HCT116 (cell line): ENCODE data around the gene PTTG1IP. TPM values are rescaled to one million over a fixed set of nuclear protein-coding genes. Genes with fewer than 3 reads are reported as not detected.

Source experiments
- ATAC-seq: fragments of 200-7000 bp; cut with Tn5 transposase; 2 replicates; pipeline ENCODE4 v1.9.1; 2020; ENCODE audit warnings: mild to moderate bottlenecking, moderate library complexity
- BruUV-seq: library from RNA; stranded (reverse); fragments of 400-500 nt; replicated peaks from 2 replicates; lab custom pipeline; 2021; lab: Mats Ljungman, UMichigan
- CTCF ChIA-PET: fragments of 300-600 bp; sonication (Branson Sonifier 250); formaldehyde crosslinking; loops from one replicate; lab custom pipeline; 2021; ENCODE audit warnings: antibody characterized with exemption; lab: Charles Lee
- POLR2A ChIA-PET: fragments of 300-600, 350-600 bp; sonication (Branson Sonifier 250); formaldehyde crosslinking; loops from one replicate; lab custom pipeline; 2021; ENCODE audit warnings: antibody characterized with exemption; lab: Charles Lee
- RAD21 ChIA-PET, 2 experiments: fragments of 300-600 bp; sonication (Branson Sonifier 250); formaldehyde crosslinking; loops; one replicate each; lab custom pipeline; 2023; ENCODE audit warnings: low total read pairs in 2 of 2; ENCODE audit not compliant: uncharacterized antibody in 2 of 2, unreplicated experiment in 2 of 2, low non-redundant PET in 1 of 2; lab: Charles Lee
- DNase-seq: peaks from one replicate; pipeline ENCODE4 v3.0.0-alpha.2; 2010; ENCODE audit warnings: low read depth, low spot score
- H2AFZ ChIP-seq: fragments of 200-600 bp; shearing (Covaris generic), sonication (generic); 2 replicates; pipeline ENCODE4 v1.6.1; 2017; ENCODE audit warnings: low read depth, mixed run types, mixed read lengths, antibody characterized with exemption, low read length; ENCODE audit not compliant: poor library complexity, severe bottlenecking
- H3K27ac ChIP-seq: 2 replicates; pipeline ENCODE4 v1.5.1; 2012; ENCODE audit warnings: low read depth, low read length
- H3K27me3 ChIP-seq: fragments of 200-600 bp; sonication (generic); 2 replicates; pipeline ENCODE4 v1.6.1; 2016; ENCODE audit warnings: mixed run types, low read length, mixed read lengths; ENCODE audit not compliant: insufficient read depth
- H3K36me3 ChIP-seq, 2 experiments: fragments of 200-500 bp in 1 of 2; fragments of 200-600 bp in 1 of 2; sonication (Bioruptor generic) in 1 of 2; sonication (generic) in 1 of 2; 2 replicates each; pipeline versions ENCODE4 v1.5.1 to v1.6.1; 2014 to 2016; ENCODE audit warnings: low read length in 2 of 2, inconsistent platforms in 1 of 2, mixed read lengths in 1 of 2, mixed run types in 1 of 2; ENCODE audit not compliant: insufficient read depth in 2 of 2, control insufficient read depth in 1 of 2
- H3K4me1 ChIP-seq, 2 experiments: fragments of 200-600 bp in 1 of 2; sonication (generic) in 1 of 2; 2 replicates each; pipeline versions ENCODE4 v1.5.1 to v1.6.1; 2012 to 2017; ENCODE audit warnings: low read length in 2 of 2, inconsistent platforms in 1 of 2, mild to moderate bottlenecking in 1 of 2, mixed read lengths in 1 of 2, mixed run types in 1 of 2, moderate library complexity in 1 of 2; ENCODE audit not compliant: insufficient read depth in 2 of 2, control insufficient read depth in 1 of 2
- H3K4me2 ChIP-seq: fragments of 200-600 bp; sonication (generic); 2 replicates; pipeline ENCODE4 v1.6.1; 2017; ENCODE audit warnings: mixed run types, low read length, mixed read lengths
- H3K4me3 ChIP-seq, 2 experiments: fragments of 200-600 bp in 1 of 2; sonication (generic) in 1 of 2; replicated peaks in 1 of 2; 2 replicates each; pipeline ENCODE4 v1.5.1; 2011 to 2016; ENCODE audit warnings: low read length in 2 of 2, control low read depth in 1 of 2, low read depth in 1 of 2, mild to moderate bottlenecking in 1 of 2, mixed read lengths in 1 of 2, mixed run types in 1 of 2
- H3K79me2 ChIP-seq: fragments of 200-600 bp; sonication (generic); 2 replicates; pipeline ENCODE4 v1.6.1; 2017; ENCODE audit warnings: mild to moderate bottlenecking, mixed run types, low read length, moderate library complexity, mixed read lengths; ENCODE audit not compliant: insufficient read depth
- H3K9ac ChIP-seq: fragments of 200-600 bp; sonication (generic); 2 replicates; pipeline ENCODE4 v1.6.1; 2016; ENCODE audit warnings: low read length, mixed read lengths
- H3K9me2 ChIP-seq: fragments of 200-600 bp; sonication (generic), shearing (Covaris generic); 2 replicates; pipeline ENCODE4 v1.6.1; 2017; ENCODE audit warnings: mixed run types, mild to moderate bottlenecking, moderate library complexity; ENCODE audit not compliant: insufficient read depth
- H3K9me3 ChIP-seq, 2 experiments: fragments of 200-500 bp in 1 of 2; fragments of 200-600 bp in 1 of 2; sonication (Bioruptor generic) in 1 of 2; sonication (generic) in 1 of 2; 2 replicates each; pipeline ENCODE4 v1.6.1; 2014 to 2017; ENCODE audit warnings: low read length in 2 of 2, mixed read lengths in 2 of 2, inconsistent platforms in 1 of 2, low read depth in 1 of 2, mild to moderate bottlenecking in 1 of 2, mixed run types in 1 of 2, moderate library complexity in 1 of 2; ENCODE audit not compliant: control insufficient read depth in 1 of 2, insufficient read depth in 1 of 2
- H4K20me1 ChIP-seq: fragments of 200-600 bp; sonication (generic), shearing (Covaris generic); 2 replicates; pipeline ENCODE4 v1.6.1; 2017; ENCODE audit warnings: mixed run types, mild to moderate bottlenecking, moderate library complexity; ENCODE audit not compliant: insufficient read depth
- CBX3 ChIP-seq: IDR thresholded peaks from 2 replicates; pipeline ENCODE4 v1.6.1; 2012; ENCODE audit warnings: low read depth
- CEBPB ChIP-seq: IDR thresholded peaks from 2 replicates; pipeline ENCODE4 v1.6.1; 2012; ENCODE audit warnings: low read depth
- CTCF ChIP-seq, 3 experiments: fragments of 200-600 bp in 1 of 3; sonication (generic) in 1 of 3; IDR thresholded peaks in 2 of 3; conservative IDR thresholded peaks in 1 of 3; 2 replicates each; pipeline ENCODE4 v1.5.1; 2012 to 2017; ENCODE audit warnings: low read depth in 2 of 3, low read length in 2 of 3, antibody characterized with exemption in 1 of 3, borderline replicate concordance in 1 of 3, control low read depth in 1 of 3, mild to moderate bottlenecking in 1 of 3, mixed read lengths in 1 of 3, mixed run types in 1 of 3, moderate library complexity in 1 of 3; ENCODE audit not compliant: insufficient read depth in 1 of 3
- EGR1 ChIP-seq: IDR thresholded peaks from 2 replicates; pipeline ENCODE4 v1.6.1; 2012; ENCODE audit warnings: low read depth
- ELF1 ChIP-seq: IDR thresholded peaks from 2 replicates; pipeline ENCODE4 v1.6.1; 2012; ENCODE audit warnings: low read depth, borderline replicate concordance
- EZH2 ChIP-seq: fragments of 200-600 bp; sonication (generic); IDR thresholded peaks from 2 replicates; pipeline ENCODE4 v1.6.1; 2017; ENCODE audit warnings: antibody characterized with exemption, mixed run types
- EZH2phosphoT487 ChIP-seq: fragments of 200-600 bp; IDR thresholded peaks from 2 replicates; pipeline ENCODE4 v1.6.1; 2018; ENCODE audit warnings: antibody characterized with exemption, borderline replicate concordance
- FOSL1 ChIP-seq: IDR thresholded peaks from 2 replicates; pipeline ENCODE4 v1.6.1; 2012; ENCODE audit warnings: low read depth
- JUND ChIP-seq: IDR thresholded peaks from 2 replicates; pipeline ENCODE4 v1.6.1; 2012
- POLR2A ChIP-seq: IDR thresholded peaks from 2 replicates; pipeline ENCODE4 v1.7.0; 2011; ENCODE audit warnings: borderline replicate concordance; ENCODE audit not compliant: insufficient read depth, insufficient read length; ENCODE audit errors: extremely low read depth
- POLR2AphosphoS5 ChIP-seq: IDR thresholded peaks from 2 replicates; pipeline ENCODE4 v1.6.1; 2011; ENCODE audit warnings: mild to moderate bottlenecking, low read depth, low read length, moderate library complexity
- RAD21 ChIP-seq: IDR thresholded peaks from 2 replicates; pipeline ENCODE4 v1.6.1; 2012; ENCODE audit warnings: low read depth, mild to moderate bottlenecking
- SIN3A ChIP-seq: IDR thresholded peaks from 2 replicates; pipeline ENCODE4 v1.6.1; 2012; ENCODE audit warnings: low read depth
- SP1 ChIP-seq: IDR thresholded peaks from 2 replicates; pipeline ENCODE4 v1.6.1; 2012; ENCODE audit warnings: low read depth
- TCF7L2 ChIP-seq: IDR thresholded peaks from 2 replicates; pipeline ENCODE4 v1.7.0; 2011; ENCODE audit warnings: borderline replicate concordance, inconsistent platforms; ENCODE audit not compliant: insufficient read depth, insufficient read length; ENCODE audit errors: extremely low read depth
- YY1 ChIP-seq: IDR thresholded peaks from 2 replicates; pipeline ENCODE4 v1.6.1; 2011; ENCODE audit warnings: low read length, low read depth, moderate library complexity, mild to moderate bottlenecking; ENCODE audit not compliant: insufficient replicate concordance; ENCODE audit errors: extremely low read depth
- ZFX ChIP-seq: fragments of 450-650 bp; IDR thresholded peaks from 2 replicates; pipeline ENCODE4 v1.6.1; 2017
- intact Hi-C: fragments of 100-400 bp; cut with micrococcal nuclease; formaldehyde crosslinking; loops from 2 replicates; pipeline ENCODE4 v1.10.0; 2022
- total RNA-seq: library from RNA; stranded (reverse); gene quantifications from one replicate; pipeline ENCODE4 v1.2.1, GENCODE V29; 2021; ENCODE audit not compliant: unreplicated experiment

PTTG1IP gene
- total RNA-seq, 1 experiment from 2014 or later: 83.4 TPM

DNA sequence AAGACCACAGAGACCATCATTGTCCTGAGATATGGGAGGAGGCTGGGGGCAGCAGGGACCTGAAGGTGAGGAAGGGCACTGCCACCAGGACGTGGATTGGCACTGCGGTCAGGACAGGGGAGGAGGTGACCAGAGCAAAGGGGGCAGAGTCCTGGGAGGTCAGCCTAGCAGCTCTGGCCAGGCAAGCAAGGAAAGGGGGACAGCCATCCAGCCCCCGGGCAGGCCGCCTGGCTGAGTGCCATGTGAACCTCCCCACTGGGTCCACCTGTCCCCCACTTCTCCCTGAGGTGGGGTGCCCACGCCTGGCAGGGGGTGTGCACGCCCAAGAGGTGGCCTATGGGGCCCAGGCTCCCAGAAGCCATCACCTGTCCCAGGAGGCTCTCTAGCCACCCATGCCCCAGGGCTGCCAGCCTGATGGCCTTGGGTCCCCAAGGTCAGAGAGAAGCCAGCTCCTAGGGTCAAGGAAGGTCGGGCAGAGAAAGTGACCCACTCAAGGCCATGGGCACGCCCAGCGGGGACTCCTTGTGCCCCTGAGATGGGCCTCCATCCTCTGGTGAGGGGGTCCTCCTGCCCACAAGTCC lies 17.6 kb upstream of the PTTG1IP start:
- no TSS peak for BruUV-seq
- H3K4me1 ChIP-seq: no peaks in the 10 kb centered on the region
- H3K27ac ChIP-seq: no peak overlapping the region
- no peaks in the 10 kb centered on the region for H4K20me1 ChIP-seq
- TF ChIP-seq CEBPB (no peak), ELF1 (no peak), POLR2A (no peak), EGR1 (no peak), SIN3A (no peak), TCF7L2 (no peak), YY1 (no peak), ZFX (no peak), SP1 (no peak), CTCF (IDR thresholded peaks at IDR 0.05 in 2 of 3, conservative IDR thresholded peaks at IDR 0.05 in 1 of 3; ENCODE audit: borderline replicate concordance in 1 of 3, insufficient read depth in 1 of 3, low read depth in 2 of 3, low read length in 2 of 3) (no peak), CBX3 (no peak), JUND (no peak), POLR2AphosphoS5 (no peak), FOSL1 (no peak), EZH2phosphoT487 (no peak), RAD21 (no peak), EZH2 (no peak)
- intact Hi-C loops: loop anchor here (5.0 kb wide), 1 partner anchor 36 kb away; no protein-coding TSS in a partner anchor
- DNase-seq (no peak), ATAC-seq (no peak)
- RAD21 ChIA-PET: no interaction called here
- no peaks in the 10 kb centered on the region for H3K36me3 ChIP-seq
- no peak overlapping the region for H3K4me3 ChIP-seq
- H3K9me3 ChIP-seq: no peaks in the 10 kb centered on the region
- no peak overlapping the region for H3K4me2 ChIP-seq
- H3K79me2 ChIP-seq: no peaks in the 10 kb centered on the region
- H3K27me3 ChIP-seq: no peaks in the 10 kb centered on the region
- H3K9me2 ChIP-seq: no peaks in the 10 kb centered on the region
- POLR2A ChIA-PET: no interaction called here
- no peak overlapping the region for H3K9ac ChIP-seq
- H2AFZ ChIP-seq: no peak overlapping the region
- CTCF ChIA-PET: no interaction called here
